SK-N-SH treated with all-trans-retinoic acid at 6 μM for 48 hours (cell line): ENCODE results near the gene FYN.

Experiments
- ATAC-seq: fragments of 200-7000 bp; cut with Tn5 transposase; 3 replicates; pipeline ENCODE4 v1.9.1; 2020; ENCODE audit warnings: mild to moderate bottlenecking, moderate library complexity
- ARNTL ChIP-seq: fragments of 450-650 bp; formaldehyde crosslinking; IDR thresholded peaks from 2 replicates; pipeline ENCODE4 v1.5.0; 2020; ENCODE audit warnings: low read depth, mild to moderate bottlenecking, moderate library complexity, borderline replicate concordance
- BACH2 ChIP-seq: fragments of 250-450 bp; sonication (Bioruptor Pico); IDR thresholded peaks from 2 replicates; pipeline ENCODE4 v1.9.0; 2021; ENCODE audit warnings: mild to moderate bottlenecking, borderline replicate concordance
- CSRNP3 ChIP-seq: fragments of 250-450 bp; sonication (Bioruptor Pico); IDR thresholded peaks from 2 replicates; pipeline ENCODE4 v1.5.1; 2021; ENCODE audit warnings: mild to moderate bottlenecking, moderate library complexity
- ESRRG ChIP-seq: fragments of 250-450 bp; sonication (Bioruptor Pico); IDR thresholded peaks from 2 replicates; pipeline ENCODE4 v1.6.1; 2021; ENCODE audit warnings: mild to moderate bottlenecking
- GLIS3 ChIP-seq: fragments of 250-450 bp; sonication (Bioruptor Pico); IDR thresholded peaks from 2 replicates; pipeline ENCODE4 v1.5.0; 2020; ENCODE audit warnings: mild to moderate bottlenecking, moderate library complexity
- ISL1 ChIP-seq: fragments of 250-450 bp; sonication (Bioruptor Pico); IDR thresholded peaks from 2 replicates; pipeline ENCODE4 v2.1.2; 2022; ENCODE audit warnings: mild to moderate bottlenecking, moderate library complexity
- PATZ1 ChIP-seq: fragments of 250-450 bp; sonication (Bioruptor Pico); IDR thresholded peaks from 2 replicates; pipeline ENCODE4 v1.8.0; 2020; ENCODE audit warnings: mild to moderate bottlenecking, moderate library complexity, borderline replicate concordance
- PPARA ChIP-seq: fragments of 250-450 bp; sonication (Bioruptor Pico); IDR thresholded peaks from 2 replicates; pipeline ENCODE4 v1.5.0; 2020; ENCODE audit warnings: mild to moderate bottlenecking, borderline replicate concordance
- RARB ChIP-seq: fragments of 250-450 bp; sonication (Bioruptor Pico); IDR thresholded peaks from 2 replicates; pipeline ENCODE4 v1.8.0; 2021; ENCODE audit warnings: mild to moderate bottlenecking, moderate library complexity
- SNAI2 ChIP-seq: fragments of 250-450 bp; sonication (Bioruptor Pico); IDR thresholded peaks from 2 replicates; pipeline ENCODE4 v1.5.0; 2020; ENCODE audit warnings: mild to moderate bottlenecking, moderate library complexity
- TCF4 ChIP-seq: fragments of 250-450 bp; sonication (Bioruptor Pico); IDR thresholded peaks from 2 replicates; pipeline ENCODE4 v1.8.0; 2021; ENCODE audit warnings: mild to moderate bottlenecking, moderate library complexity, borderline replicate concordance
- TSHZ2 ChIP-seq: fragments of 250-450 bp; sonication (Bioruptor Pico); IDR thresholded peaks from 2 replicates; pipeline ENCODE4 v1.5.0; 2020; ENCODE audit warnings: mild to moderate bottlenecking, moderate library complexity
- ZC3H10 ChIP-seq: fragments of 250-450 bp; sonication (Bioruptor Pico); IDR thresholded peaks from 2 replicates; pipeline ENCODE4 v1.5.1; 2021; ENCODE audit warnings: mild to moderate bottlenecking, moderate library complexity
- ZFP30 ChIP-seq: fragments of 450-650 bp; formaldehyde crosslinking; IDR thresholded peaks from 2 replicates; pipeline ENCODE4 v1.5.0; 2022; ENCODE audit warnings: mild to moderate bottlenecking, moderate library complexity
- ZNF8 ChIP-seq: fragments of 450-650 bp; formaldehyde crosslinking; IDR thresholded peaks from 2 replicates; pipeline ENCODE4 v1.5.0; 2020; ENCODE audit warnings: mild to moderate bottlenecking, moderate library complexity
- TF ChIP-seq, protein P1 (sequence below): fragments of 250-450 bp; sonication (Bioruptor Pico); IDR thresholded peaks from 2 replicates; pipeline ENCODE4 v1.8.0; 2021; ENCODE audit warnings: low read depth, mild to moderate bottlenecking, moderate library complexity, borderline replicate concordance
- TF ChIP-seq, protein P2 (sequence below): fragments of 250-450 bp; sonication (Bioruptor Pico); IDR thresholded peaks from 2 replicates; pipeline ENCODE4 v1.5.1; 2020; ENCODE audit warnings: low read depth, mild to moderate bottlenecking, moderate library complexity

Gene FYN

DNA sequence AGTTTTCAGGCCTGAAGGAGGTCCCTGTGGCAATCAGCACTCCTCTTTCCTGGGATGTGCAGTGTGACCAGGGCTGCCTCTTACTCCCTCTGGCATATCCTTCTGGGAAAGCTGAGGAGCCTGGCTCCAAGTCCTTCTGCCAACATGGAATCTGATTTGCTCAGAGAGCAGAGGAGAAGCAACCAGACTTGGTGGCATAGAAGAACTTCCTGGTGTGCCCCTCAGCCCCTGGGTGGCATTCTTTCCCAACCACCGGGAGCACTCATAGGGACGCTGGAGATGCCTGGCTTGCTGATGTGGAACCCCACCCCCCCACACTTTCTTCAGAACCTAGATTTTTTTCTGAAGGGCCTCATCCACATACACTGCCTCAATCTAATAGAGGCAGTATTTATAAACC is 160.0 kb downstream of the FYN start (continued):
- TF ChIP-seq TSHZ2 (CRISPR knock-in tag), result no peak
- no peak for TF ChIP-seq ZFP30 (CRISPR knock-in tag)
- TF ChIP-seq RARB (CRISPR knock-in tag), result no peak
- TF ChIP-seq ISL1 (CRISPR knock-in tag), result no peak

DNA sequence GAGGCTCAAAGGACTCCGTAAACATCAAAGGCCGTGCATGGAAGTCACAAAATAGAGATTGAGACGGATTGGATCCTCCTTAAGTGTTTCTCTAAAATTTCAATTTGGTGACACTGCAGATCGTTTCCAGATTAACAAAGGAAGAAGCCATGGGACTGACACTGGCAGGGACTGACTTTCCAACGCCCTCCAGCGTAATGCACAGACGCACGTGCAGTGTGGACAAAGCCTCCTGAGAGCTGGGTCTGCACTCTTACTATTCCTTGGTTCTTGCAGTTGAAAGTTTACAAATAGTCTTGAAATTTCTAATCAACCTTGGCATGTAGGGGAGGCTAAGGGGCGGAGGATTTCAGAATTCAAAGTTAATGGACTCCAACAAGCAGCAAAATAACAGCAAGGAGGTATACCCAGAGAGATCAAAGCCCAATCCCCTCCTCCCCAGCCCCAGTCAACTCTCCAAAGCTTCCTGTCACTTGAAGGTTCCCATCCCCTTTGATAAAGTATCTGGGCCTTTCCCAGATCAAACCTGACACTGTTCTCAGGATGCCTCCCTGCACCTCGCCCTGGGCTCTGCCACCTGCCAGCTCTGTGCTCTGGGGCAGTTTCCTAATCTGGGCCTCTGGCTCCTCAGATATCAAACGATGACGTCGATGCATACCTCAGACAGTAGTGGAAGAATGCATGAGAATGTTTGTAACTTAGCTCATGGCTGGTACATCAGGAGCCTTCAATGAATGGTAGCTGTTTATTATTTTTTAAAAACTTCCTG is 161.1 kb downstream of the FYN start:
- TF ChIP-seq, protein P1, sequence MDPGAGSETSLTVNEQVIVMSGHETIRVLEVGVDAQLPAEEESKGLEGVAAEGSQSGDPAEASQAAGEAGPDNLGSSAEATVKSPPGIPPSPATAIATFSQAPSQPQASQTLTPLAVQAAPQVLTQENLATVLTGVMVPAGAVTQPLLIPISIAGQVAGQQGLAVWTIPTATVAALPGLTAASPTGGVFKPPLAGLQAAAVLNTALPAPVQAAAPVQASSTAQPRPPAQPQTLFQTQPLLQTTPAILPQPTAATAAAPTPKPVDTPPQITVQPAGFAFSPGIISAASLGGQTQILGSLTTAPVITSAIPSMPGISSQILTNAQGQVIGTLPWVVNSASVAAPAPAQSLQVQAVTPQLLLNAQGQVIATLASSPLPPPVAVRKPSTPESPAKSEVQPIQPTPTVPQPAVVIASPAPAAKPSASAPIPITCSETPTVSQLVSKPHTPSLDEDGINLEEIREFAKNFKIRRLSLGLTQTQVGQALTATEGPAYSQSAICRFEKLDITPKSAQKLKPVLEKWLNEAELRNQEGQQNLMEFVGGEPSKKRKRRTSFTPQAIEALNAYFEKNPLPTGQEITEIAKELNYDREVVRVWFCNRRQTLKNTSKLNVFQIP (CRISPR knock-in tag), result no peak
- TF ChIP-seq ISL1 (CRISPR knock-in tag) (no peak), TCF4 (no peak), ESRRG (CRISPR knock-in tag) (no peak), BACH2 (CRISPR knock-in tag) (no peak), ZFP30 (CRISPR knock-in tag) (no peak), RARB (CRISPR knock-in tag) (no peak), PPARA (no peak), TSHZ2 (CRISPR knock-in tag) (no peak), ARNTL (CRISPR knock-in tag) (no peak), CSRNP3 (CRISPR knock-in tag) (no peak), PATZ1 (CRISPR knock-in tag) (no peak), ZNF8 (no peak), GLIS3 (CRISPR knock-in tag) (no peak), SNAI2 (CRISPR knock-in tag) (no peak), ZC3H10 (no peak)
- TF ChIP-seq, protein P2, sequence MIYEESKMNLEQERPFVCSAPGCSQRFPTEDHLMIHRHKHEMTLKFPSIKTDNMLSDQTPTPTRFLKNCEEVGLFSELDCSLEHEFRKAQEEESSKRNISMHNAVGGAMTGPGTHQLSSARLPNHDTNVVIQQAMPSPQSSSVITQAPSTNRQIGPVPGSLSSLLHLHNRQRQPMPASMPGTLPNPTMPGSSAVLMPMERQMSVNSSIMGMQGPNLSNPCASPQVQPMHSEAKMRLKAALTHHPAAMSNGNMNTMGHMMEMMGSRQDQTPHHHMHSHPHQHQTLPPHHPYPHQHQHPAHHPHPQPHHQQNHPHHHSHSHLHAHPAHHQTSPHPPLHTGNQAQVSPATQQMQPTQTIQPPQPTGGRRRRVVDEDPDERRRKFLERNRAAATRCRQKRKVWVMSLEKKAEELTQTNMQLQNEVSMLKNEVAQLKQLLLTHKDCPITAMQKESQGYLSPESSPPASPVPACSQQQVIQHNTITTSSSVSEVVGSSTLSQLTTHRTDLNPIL (CRISPR knock-in tag), result no peak
- no peak; the same call in 2 of the 3 replicates for ATAC-seq
